ENCODE data around the gene PYROXD2.

PYROXD2 gene

DNA sequence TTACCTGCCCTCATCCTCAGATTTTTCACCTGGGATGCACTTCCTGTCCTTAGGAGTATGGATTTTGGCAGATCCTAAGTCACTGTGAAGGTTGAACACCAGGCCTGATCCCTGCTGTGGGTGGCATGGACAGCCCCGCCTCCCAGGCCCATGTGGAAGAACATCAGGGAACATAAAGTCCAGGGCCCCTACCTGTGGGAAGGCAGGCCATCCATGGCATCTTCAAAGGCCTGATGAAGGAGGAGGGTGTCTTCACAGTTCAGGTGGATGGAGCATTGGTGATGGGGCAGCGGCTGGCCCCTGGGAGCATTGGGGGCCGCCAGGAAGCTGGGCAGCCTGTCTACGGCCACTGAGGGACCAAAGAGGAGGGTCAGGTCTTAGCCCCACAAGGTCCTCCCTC lies 24.6 kb downstream of the PYROXD2 start:
- DNase-seq (ENCODE audit: low read depth) = no peak

DNA sequence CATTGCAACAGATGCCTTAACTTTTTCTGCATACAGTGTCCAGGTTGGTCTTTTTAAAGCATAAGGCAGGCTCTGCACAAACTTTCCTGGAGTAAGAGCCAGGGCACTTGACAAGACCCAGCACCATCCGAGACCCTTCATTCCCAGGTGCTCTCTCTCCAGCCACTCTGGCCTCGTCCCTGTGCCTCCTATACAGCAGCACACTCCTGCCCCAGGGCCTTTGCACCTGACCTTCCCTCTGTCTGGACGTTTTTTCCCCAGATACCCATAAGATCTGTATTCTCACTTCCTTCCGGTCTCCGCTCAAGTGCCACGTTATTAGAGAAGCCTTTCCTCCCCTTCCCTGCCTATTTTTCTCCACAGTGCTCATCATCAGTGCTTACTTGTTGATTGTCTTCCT lies 25.6 kb downstream of the PYROXD2 start:
- no peak for DNase-seq (ENCODE audit: low read depth)

DNA sequence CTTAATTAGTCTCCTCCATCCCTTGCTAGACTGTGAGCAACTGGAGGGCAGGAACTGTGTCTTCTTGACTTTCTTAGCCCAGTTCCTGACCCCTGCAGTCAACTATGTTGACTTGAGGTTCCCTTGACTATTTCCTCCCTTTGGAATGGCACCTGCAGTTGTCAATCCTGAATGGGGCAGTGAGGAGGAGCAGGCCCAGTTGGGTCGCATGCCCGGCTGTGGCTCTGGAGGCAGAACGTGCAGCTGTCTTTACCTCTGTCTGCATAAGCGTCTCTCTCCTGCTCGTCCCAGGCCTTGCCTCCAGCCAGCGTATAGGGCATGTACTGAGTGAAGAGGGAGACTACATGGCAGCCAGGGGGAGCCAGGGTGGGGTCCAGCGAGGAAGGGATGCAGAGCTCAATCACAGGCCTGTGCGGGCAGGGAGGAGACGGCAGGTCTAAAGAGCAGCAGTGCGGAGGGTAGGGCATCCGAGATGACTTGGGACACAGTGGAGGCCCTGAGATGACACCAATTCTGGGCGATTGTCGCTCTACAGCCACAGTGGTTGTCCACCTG lies 26.8 kb downstream of the PYROXD2 start:
- no peak for DNase-seq (ENCODE audit: low read depth)

DNA sequence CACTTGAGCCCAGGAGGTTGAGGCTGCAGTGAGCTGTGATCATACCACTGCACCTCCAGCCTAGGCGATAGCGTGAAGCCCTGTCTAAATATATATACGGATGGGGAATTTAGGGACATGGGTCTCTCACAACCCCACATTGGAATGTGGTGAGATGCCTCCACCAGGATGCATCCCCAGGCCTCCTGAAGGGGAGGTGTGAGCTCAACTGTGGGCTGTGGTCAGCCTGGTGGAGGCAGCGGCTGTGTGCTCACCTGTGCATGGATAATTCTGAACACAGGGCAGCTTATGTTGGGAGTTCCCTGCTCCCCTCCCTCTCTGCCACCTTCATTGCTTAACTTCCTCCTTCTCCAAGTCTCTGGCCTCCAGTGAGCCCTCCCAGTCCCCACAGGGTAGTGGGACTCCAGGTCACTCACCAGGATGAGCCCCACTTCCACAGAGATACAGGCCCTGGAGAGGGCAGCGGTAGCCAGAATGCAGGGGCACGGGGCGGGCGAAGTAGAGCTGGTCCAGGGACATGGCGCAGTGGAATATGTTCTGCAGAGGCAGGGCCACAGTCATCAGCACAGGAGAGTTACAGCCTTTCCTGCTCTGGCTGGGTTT lies 30.4 kb downstream of the PYROXD2 start:
- DNase-seq (ENCODE audit: low read depth) = no peak

DNA sequence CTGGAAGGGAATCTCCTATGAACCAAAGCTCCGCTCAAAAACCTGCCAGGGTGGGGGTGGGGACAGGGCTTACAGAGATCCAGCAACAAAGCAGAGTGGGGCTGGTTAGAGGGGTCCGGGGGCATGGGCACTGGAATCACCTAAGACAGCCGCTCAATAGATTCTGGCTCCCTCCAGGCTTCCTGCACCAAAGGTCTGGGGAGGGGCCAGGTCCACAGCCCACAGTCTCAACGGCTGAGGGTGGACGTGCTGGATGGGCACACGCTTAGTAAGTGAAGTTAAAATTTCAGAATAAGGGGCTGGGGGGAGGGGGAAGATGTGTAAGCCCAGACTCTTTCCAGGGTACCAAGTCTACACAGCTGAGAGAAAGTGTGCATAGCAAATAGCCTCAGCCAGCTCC lies 31.1 kb downstream of the PYROXD2 start:
- no peak for DNase-seq (ENCODE audit: low read depth)

DNA sequence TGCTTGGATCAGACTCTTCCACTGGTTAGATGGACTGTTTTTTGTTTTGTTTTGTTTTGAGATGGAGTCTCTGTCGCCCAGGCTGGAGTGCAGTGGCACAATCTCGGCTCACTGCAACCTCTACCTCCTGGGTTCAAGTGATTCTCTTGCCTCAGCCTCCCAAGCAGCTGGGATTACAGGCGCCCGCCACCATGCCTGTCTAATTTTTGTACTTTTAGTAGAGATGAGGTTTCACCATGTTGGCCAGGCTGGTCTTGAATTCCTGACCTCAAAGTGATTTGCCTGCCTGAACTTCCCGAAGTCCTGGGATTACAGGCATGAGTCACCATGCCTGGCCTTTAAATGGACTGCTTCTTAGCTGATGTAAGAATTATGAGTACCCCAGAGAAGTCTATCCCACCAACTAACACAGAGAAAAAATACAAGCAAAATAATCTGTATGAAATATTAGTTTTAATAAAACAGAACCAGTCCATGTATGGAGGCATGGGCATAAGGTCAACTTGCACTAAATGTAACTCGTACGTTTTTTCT lies 31.8 kb downstream of the PYROXD2 start:
- DNase-seq (ENCODE audit: low read depth) = peak; percentile 52

DNA sequence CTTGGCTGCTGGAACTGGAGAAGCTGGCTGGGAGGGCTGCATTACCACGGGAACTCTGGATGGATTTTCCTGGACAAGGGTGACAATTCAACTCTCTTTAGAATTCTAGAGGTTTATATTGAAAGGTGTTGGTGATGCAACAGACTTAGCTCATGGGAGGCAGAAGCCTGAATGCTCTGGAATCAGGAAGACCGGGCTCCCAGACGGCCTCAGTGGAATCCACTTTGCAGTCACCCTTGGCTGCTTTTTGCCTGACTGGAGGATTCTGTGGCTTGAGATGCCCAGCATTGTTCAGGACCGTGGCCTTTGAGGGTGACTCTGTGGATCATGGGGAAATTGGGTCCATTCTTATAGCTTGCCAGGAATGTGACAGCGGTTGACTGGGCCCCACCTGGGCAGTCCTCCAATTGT lies 32.3 kb downstream of the PYROXD2 start:
- DNase-seq (ENCODE audit: low read depth) = no peak

DNA sequence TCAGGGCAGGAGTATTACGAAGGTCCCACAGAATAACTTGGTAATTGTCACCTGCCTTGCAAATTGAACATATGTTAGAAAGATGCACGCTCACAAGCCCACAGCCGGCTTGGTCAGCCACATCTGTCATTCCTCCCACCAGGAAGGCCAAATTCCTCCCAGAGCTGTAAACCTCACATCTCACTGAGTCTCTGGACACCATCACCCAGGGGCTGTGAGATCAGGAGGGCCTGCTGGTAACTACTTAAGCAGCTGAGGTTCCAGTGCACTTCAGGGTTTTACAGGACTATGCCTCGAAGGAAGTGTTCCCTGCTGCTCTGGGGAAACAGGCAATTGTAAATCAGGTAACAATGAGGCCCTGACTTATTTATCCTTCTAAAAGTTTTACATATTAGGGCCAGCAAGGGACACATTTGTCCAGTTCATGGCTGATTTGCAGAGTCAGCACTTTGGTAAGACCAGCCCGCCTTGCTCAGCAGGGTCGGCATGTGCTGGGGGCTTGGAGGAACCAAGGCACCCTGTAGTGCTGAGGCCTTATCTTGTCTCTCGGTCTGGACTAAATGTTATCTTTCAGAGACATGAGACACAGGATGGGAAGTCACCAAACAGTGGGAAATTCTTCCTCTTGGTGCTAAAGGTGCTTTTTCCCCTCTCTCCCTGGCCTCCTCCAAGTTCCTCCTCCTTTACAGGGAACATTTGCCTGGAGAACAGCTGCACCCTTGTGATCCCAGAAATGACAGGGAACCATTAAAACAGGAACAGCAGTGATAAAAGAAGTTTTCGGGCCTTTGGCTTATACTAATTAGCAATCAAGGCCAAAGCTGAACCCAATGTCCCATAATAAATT lies 34.3 kb downstream of the PYROXD2 start:
- DNase-seq (ENCODE audit: low read depth) = no peak

DNA sequence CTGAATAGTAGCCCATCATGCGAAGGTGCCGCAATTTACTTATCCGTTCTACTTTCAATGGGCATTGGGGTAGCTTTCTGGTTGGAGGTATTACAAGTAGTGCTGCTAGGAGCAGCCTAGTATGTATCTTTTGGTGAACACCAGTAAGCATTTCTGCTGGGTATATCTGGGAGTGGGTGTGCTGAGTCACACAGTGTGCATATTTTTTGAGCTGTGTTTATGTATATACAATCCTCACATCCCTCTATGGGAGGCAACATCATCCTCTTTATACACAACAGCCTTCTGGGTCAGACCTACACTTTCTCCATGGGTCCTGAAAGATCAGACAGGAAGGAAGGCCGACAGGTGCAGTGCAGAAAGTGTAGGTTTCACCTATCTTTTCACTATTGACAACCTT lies 36.3 kb downstream of the PYROXD2 start:
- DNase-seq (ENCODE audit: low read depth) = no peak

DNA sequence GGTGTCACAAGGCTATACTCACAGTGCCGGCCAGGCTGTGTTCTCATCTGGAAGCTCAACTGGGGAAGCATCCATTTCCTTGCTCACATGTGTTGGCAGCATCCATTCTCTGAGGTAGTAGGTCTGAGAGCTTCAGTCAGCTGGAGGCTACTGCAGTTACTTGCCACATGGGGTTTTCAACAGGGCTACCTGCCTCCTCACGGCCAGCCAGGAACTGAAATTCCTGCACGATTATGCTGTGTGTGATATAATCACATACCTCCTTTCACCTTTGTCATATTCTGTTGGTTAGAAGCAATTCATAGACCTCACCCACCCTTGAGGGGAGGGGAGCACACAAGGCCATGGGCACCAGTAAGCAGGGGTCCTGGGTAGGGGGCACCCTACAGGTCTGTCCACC lies 37.4 kb downstream of the PYROXD2 start:
- no peak for DNase-seq (ENCODE audit: low read depth)

DNA sequence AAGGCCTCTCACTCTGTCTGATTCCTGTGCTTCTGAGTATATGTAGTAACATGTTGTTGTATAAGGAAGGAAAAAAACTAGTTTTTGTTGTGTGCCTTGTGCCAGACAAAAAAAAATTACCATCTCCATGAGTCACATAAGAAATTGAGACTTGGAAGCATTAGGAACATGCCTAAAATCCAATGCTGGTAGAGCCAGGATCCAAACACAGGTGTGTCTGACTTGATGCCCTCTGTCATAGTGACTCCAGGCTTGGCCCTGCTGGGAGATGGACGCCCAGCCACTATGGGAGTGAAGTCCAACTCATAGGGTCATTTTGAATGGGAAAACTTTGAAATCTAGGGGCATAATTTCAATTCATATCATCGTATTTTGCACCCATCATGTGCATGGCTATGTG lies 38.0 kb downstream of the PYROXD2 start:
- no peak for DNase-seq (ENCODE audit: low read depth)

DNA sequence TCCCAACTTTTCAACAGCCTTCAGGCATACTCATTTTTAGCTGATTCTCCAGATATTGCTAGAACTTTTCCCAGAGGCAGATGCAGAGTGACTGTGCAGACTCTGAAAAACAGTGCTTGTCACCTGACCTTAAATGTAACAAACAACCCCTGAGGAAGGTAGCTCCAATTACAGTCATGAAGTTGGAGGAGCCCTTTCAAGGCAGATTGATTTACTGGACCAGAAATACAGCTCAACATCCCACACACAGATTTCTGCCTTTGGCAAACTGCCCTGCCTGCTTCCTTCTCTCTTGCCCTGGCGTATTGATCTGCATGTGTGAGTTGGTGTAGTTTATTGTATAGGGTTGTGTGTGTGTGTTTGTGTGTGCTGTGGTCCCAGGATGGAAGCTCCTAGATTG lies 38.5 kb downstream of the PYROXD2 start:
- no peak for DNase-seq (ENCODE audit: low read depth)

DNA sequence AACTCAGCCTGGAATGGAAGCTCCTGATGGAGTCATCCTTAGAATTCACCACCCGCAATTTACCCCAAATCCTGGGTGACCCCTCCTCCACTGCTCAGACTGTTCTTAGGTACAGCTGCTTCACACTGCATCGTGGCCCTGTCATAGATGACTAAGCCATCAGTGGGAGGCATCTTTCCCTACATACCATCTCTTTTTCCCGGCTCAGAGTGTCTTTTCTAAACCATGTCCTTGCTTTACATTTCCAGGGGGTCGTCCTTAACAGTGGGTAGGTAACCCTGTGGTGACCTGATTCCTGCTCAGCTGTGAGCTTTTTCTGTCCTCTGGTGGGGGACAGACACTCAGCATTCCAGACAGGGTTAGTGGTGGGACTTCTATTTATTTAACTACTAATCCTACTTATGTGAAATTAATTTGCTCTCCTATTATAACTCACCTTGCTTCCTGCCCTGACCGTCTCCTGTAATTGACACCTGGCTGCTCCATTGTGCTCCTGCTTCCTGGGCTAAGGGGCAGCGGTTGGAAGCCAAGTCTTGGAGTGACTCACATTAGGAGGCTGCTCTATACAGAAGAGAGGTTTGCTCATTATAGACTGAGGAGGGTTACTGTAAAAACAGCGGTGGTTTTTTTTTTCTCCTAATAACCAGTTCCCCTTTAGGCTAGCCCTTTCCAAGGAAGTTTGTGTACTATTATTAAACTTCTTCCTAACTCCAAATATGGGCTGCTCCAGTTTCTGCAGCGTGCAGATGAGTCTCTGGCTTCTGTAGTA lies 40.6 kb downstream of the PYROXD2 start:
- peak; percentile 32 for DNase-seq (ENCODE audit: low read depth)

DNA sequence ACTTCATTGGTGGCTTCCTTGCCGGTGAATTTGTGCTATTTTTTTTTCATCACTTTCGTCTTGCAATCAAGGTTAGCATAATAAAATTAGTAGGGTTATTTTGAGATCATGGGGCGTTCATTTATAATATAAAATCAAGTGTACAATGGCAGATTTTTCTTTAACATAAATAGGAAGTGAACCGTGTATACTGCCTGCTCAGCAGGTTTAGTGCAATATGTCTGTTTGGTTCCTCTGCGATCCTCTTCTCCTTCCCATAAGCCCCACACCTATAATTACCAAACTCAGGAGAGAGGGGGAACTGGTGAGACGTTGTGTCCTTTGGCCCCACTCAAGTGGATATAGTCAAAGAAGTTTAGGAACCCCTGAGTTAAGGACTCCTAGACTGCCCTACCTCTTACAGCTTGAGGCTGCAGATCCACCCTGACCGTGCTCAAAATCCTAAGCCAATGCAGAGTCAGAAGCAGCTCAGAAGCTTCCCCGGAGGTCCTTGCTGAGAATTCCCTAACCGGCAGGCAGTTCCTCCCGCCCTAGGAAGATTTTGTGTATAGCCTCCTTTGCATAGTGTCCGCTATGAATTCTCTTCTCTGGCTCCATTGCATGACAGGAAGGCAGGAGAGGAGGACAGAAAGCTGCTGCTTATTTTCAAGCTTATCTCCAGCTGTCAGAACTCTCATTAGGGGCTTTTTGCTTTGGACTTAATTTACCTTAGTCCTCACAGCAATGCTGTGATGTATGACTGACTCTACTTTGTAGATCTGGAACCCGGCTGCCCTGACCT lies 41.5 kb downstream of the PYROXD2 start:
- no peak for DNase-seq (ENCODE audit: low read depth)

DNA sequence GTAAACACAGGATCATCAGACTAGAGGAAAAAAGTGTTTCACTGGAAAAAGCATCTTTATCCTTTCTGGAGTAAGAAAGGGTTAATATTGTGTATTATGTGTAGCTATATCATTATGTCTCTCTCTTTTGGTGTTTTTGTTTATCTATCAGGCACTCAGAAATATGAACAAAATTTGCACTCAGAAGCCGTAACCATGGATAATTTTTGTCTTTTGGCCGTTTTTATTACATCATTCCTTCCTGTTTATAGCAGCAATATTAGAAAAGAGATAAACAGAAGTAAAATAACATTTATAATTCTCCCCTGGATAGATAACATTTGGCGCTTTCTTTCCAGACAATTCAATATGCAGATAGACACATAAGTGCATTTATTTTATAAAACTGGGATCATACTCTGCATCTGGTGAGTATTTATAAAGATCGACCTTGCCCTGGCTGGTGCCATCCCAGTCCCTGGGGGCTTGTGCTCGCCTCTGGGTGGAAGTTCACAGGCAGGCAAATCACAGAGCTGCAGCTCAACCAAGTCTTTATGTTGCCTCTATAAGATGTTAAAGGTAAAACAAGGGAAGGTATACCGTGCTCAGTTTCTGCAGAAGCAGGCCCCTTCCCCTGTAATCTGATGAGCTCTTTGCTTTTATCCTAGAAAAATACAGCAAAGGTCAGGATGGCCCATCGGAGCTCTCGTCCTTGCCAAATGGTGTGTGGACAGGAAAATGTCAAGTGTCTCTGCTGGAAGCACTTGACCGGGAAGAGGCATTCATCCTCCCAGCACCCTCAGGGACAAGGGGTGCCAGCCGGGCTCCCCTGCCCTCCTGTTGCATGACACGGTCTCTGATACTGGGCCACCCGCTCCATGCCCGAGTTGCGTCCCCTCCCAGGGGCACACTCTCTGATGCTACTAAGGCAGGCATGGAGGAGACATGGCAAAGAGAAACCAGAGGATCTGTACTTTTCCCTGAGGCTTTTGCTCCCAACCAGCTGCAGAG lies 43.9 kb downstream of the PYROXD2 start:
- no peak for DNase-seq (ENCODE audit: low read depth)

DNA sequence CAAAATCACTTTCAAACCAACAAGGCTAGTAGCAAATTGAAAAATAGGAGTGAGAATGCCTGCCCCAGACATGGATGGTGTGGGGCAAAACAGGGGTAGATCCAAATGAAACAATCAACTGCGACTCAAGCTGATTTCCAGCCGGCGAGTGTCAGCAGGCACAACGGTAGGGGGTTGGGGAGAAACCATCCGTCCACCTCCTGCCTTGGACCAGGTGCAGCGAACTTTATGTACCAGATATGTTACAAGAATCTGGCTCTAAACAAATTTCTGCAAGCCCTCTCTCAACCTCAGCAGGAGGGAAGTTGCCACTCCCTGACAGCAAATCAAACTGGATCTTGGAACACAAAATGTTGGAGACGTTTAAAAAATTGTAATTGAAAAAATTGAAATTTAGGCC lies 45.2 kb downstream of the PYROXD2 start:
- no peak for DNase-seq (ENCODE audit: low read depth)

DNA sequence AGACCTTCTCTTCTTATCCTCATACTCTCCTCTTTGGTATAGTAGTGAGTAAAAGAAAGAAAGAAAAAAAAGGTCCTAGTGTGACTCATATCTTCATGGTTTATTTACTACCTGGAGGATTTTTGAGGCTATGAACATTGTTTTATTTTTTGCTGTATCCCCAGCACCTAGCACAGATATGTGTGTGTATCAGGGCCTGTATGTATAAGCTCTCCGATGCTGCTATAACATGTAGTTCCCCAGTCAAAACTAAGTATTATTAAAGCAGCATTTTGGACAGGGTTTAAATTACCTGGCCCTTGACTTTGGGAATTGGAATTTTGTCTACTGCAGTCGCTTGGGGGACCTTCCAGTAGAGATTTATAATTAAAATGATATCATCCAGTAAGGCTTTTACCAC lies 46.3 kb downstream of the PYROXD2 start:
- no peak for DNase-seq (ENCODE audit: low read depth)

DNA sequence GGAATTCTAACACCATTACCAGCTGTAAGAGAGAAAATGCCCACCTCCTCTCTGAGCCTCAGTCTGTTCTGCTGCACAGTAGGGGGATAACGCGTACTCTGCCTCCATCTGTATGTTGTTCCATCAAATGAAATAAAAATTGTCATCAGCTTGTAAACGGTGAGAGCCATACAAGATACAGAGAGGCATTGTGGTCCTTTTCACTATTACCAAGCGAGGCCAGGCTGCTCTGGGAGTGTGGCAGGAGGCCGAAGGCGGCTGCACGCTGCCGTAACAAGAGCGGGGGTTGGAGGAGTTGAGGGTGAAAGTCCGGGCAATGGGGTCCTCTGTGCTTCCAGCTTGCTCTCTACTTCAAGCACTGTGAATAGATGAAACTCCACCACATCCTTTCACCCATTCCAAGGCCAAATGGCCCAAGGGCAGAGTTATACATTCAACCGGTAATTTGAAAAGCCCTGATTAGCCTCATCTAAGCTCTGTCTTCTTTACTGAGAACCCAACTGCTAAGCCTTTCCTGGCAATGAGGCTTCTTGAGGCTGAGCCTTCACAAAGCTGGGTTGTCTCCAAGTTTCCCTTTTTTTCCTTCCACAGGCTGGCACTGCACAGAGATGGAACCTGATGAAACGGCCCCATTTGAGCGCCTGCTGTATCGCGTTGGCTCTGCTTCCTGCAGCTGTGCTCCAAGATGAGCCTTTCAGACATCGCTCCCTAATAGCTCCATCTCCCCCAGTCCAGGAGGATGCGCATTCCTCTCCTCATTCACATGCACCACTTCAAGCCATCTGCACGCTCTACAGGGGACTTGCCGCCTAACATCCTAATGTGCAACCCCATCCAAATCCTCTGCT lies 47.2 kb downstream of the PYROXD2 start:
- DNase-seq (ENCODE audit: low read depth) = no peak

DNA sequence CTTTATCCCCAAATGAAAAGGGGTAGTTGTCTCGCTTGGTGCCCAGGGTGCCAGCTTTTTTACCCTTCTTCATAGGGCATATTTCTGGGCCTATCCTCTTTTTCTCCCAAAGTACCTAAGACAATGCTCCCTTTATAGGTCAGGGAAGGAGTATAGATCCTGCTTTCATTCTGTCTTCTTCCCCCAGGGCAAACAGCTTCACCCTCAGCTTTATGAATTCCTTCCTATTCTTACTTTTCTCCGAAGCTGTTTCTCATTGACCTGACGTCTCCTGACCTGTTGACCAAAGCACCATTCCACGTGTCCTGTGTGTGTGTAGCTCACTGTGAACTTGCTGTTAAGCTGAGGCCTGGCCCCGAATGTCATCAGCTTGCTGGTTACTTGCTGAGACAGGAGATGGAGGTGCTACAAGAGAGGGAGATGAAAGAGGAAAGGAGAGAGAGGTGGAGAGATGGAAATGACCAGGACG lies 48.9 kb downstream of the PYROXD2 start:
- DNase-seq (ENCODE audit: low read depth) = no peak
